Measurements from ENCODE around the gene DNASE1L2.

- TF ChIP-seq, protein P1, sequence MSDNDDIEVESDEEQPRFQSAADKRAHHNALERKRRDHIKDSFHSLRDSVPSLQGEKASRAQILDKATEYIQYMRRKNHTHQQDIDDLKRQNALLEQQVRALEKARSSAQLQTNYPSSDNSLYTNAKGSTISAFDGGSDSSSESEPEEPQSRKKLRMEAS (IDR thresholded peaks at IDR 0.05; ENCODE audit: low read depth, low read length): no peak
- TF ChIP-seq RFX5 (IDR thresholded peaks at IDR 0.05; ENCODE audit: low read depth, low read length) (no peak), HDAC6 (IDR thresholded peaks at IDR 0.05; ENCODE audit: unreplicated experiment) (no peak), SUPT20H (IDR thresholded peaks at IDR 0.05; ENCODE audit: borderline replicate concordance, control insufficient read depth, low read depth, low read length) (no peak), BCL11A (IDR thresholded peaks at IDR 0.05; ENCODE audit: low read depth, low read length) (no peak), ZSCAN29 (IDR thresholded peaks at IDR 0.05) (no peak)
Measured at GRCh38 chr16:2207872-2208271, 28.4 kb upstream of the DNASE1L2 start.

All from GM12878 (cell line).